ENCODE measurements around the gene FAM118B.

GRCh38 chr11:126310200-126310991 is 98.8 kb downstream of the FAM118B start:
- TF ChIP-seq POLR2A (IDR thresholded peaks at IDR 0.05; ENCODE audit: low read length): no peak
- no peak for TF ChIP-seq GATA1 (IDR thresholded peaks at IDR 0.05; ENCODE audit: low read depth, low read length)
